Liver (tissue), 9 donors: ENCODE measurements around the gene PANX1. TPM values are rescaled to one million over a fixed set of nuclear protein-coding genes. Genes with fewer than 3 reads are reported as not detected.

Experiments used
- DNase-seq: peaks from one replicate; pipeline ENCODE4 v3.0.0-alpha.2; 2017; ENCODE audit warnings: low spot score
- H3K27ac ChIP-seq, 2 donors: one replicate each; pipeline ENCODE4 v1.7.0; 2013; ENCODE audit warnings: inconsistent platforms in 2 of 2, low read length in 2 of 2, control low read depth in 1 of 2, low read depth in 1 of 2, mild to moderate bottlenecking in 1 of 2
- H3K27me3 ChIP-seq, 4 donors: one replicate each; pipeline versions ENCODE4 v1.6.1 to v1.7.0; 2013; ENCODE audit warnings: low read length in 3 of 4, inconsistent platforms in 1 of 4, mild to moderate bottlenecking in 1 of 4, moderate library complexity in 1 of 4; ENCODE audit not compliant: control insufficient read depth in 4 of 4, insufficient read depth in 4 of 4
- H3K36me3 ChIP-seq, 4 donors: one replicate each; pipeline versions ENCODE4 v1.6.1 to v1.7.0; 2013; ENCODE audit warnings: low read length in 3 of 4, mild to moderate bottlenecking in 3 of 4, low read depth in 1 of 4, moderate library complexity in 1 of 4; ENCODE audit not compliant: control insufficient read depth in 4 of 4, insufficient read depth in 3 of 4
- H3K4me1 ChIP-seq, 4 donors: one replicate each; pipeline versions ENCODE4 v1.6.1 to v1.7.0; 2013; ENCODE audit warnings: low read length in 3 of 4, mild to moderate bottlenecking in 3 of 4, moderate library complexity in 1 of 4; ENCODE audit not compliant: control insufficient read depth in 4 of 4, insufficient read depth in 4 of 4
- H3K4me3 ChIP-seq, 3 donors: one replicate each; pipeline versions ENCODE4 v1.6.1 to v1.7.0; 2013; ENCODE audit warnings: low read length in 3 of 3, control low read depth in 1 of 3, low read depth in 1 of 3, mild to moderate bottlenecking in 1 of 3
- H3K9ac ChIP-seq, 2 donors: one replicate each; pipeline ENCODE4 v1.7.0; 2013; ENCODE audit warnings: low read length in 2 of 2, mild to moderate bottlenecking in 2 of 2, moderate library complexity in 2 of 2, control low read depth in 1 of 2, low read depth in 1 of 2
- H3K9me3 ChIP-seq, 4 donors: one replicate each; pipeline versions ENCODE4 v1.6.1 to v1.7.0; 2013; ENCODE audit warnings: low read length in 3 of 4; ENCODE audit not compliant: control insufficient read depth in 4 of 4
- ATF3 ChIP-seq: IDR thresholded peaks from 2 replicates; pipeline ENCODE4 v1.6.1; 2016; ENCODE audit warnings: antibody characterized with exemption
- CTCF ChIP-seq: fragments of 150-350 bp; IDR thresholded peaks from 2 replicates; pipeline ENCODE4 v1.5.1; 2017; ENCODE audit warnings: improper control_type of control experiment, low read depth, low read length; ENCODE audit not compliant: missing input control
- EGR1 ChIP-seq, 2 donors: IDR thresholded peaks; 2 replicates each; pipeline ENCODE4 v1.6.1; 2016 to 2018; ENCODE audit warnings: antibody characterized with exemption in 2 of 2, low read depth in 2 of 2
- FOXA1 ChIP-seq: IDR thresholded peaks from 2 replicates; pipeline ENCODE4 v1.6.1; 2016; ENCODE audit warnings: antibody characterized with exemption
- FOXA2 ChIP-seq: IDR thresholded peaks from 2 replicates; pipeline ENCODE4 v1.6.1; 2016; ENCODE audit warnings: antibody characterized with exemption
- GABPA ChIP-seq, 2 donors: IDR thresholded peaks in 1 of 2; conservative IDR thresholded peaks in 1 of 2; 2 replicates each; pipeline ENCODE4 v1.6.1; 2016; ENCODE audit warnings: antibody characterized with exemption in 2 of 2, mild to moderate bottlenecking in 1 of 2, moderate library complexity in 1 of 2
- HNF4A ChIP-seq, 2 donors: conservative IDR thresholded peaks; 2 replicates each; pipeline ENCODE4 v1.6.1; 2016; ENCODE audit warnings: antibody characterized with exemption in 2 of 2, mild to moderate bottlenecking in 2 of 2
- HNF4G ChIP-seq: IDR thresholded peaks from 2 replicates; pipeline ENCODE4 v1.6.1; 2016; ENCODE audit warnings: antibody characterized with exemption
- JUND ChIP-seq, 2 donors: IDR thresholded peaks; 2 replicates each; pipeline ENCODE4 v1.6.1; 2016; ENCODE audit warnings: antibody characterized with exemption in 2 of 2
- MAX ChIP-seq: IDR thresholded peaks from 2 replicates; pipeline ENCODE4 v1.6.1; 2016; ENCODE audit warnings: antibody characterized with exemption
- NR2F2 ChIP-seq: IDR thresholded peaks from 2 replicates; pipeline ENCODE4 v1.6.1; 2016; ENCODE audit warnings: antibody characterized with exemption
- RAD21 ChIP-seq, 2 donors: IDR thresholded peaks; 2 replicates each; pipeline ENCODE4 v1.6.1; 2016; ENCODE audit warnings: antibody characterized with exemption in 2 of 2, mild to moderate bottlenecking in 2 of 2
- REST ChIP-seq: IDR thresholded peaks from 2 replicates; pipeline ENCODE4 v1.6.1; 2016; ENCODE audit warnings: antibody characterized with exemption, mild to moderate bottlenecking
- RXRA ChIP-seq, 2 donors: IDR thresholded peaks; 2 replicates each; pipeline ENCODE4 v1.6.1; 2017 to 2018; ENCODE audit warnings: antibody characterized with exemption in 2 of 2, mild to moderate bottlenecking in 1 of 2
- SP1 ChIP-seq: IDR thresholded peaks from 2 replicates; pipeline ENCODE4 v1.6.1; 2018; ENCODE audit warnings: antibody characterized with exemption, mild to moderate bottlenecking
- TAF1 ChIP-seq: conservative IDR thresholded peaks from 2 replicates; pipeline ENCODE4 v1.6.1; 2016; ENCODE audit warnings: antibody characterized with exemption, mild to moderate bottlenecking
- YY1 ChIP-seq: IDR thresholded peaks from 2 replicates; pipeline ENCODE4 v1.6.1; 2016; ENCODE audit warnings: antibody characterized with exemption, mild to moderate bottlenecking
- ZBTB33 ChIP-seq: IDR thresholded peaks from 2 replicates; pipeline ENCODE4 v1.6.1; 2016; ENCODE audit warnings: antibody characterized with exemption
- WGBS: extraction: QIAGEN DNeasy Blood & Tissue Kit; methylation state at CpG from one replicate; pipeline ENCODE4 v1.1.7; 2013; 5-methylcytosine and 5-hydroxymethylcytosine counted together
- polyA plus RNA-seq, 2 donors: library from polyadenylated mRNA; stranded (reverse) in 1 of 2; unstranded in 1 of 2; fragments of 200-250 nt in 1 of 2; fragments of >200 nt in 1 of 2; fragmentation: Nextera tagmentation in 1 of 2; extraction: Ambion mirVana in 1 of 2; gene quantifications; one replicate each; pipeline versions ENCODE4 v1.2.1 to v1.2.3, GENCODE V29; 2013 to 2015
- total RNA-seq, 2 donors: library from RNA; depleted of rRNA; stranded (reverse); fragments of >200 nt; gene quantifications; one replicate each; pipeline ENCODE4 v1.2.3, GENCODE V29; 2014
- donor health status: healthy.
- donor health status: healthy.
- donor health status: healthy.
- donor health status: healthy.
- donor health status: healthy.

PANX1 gene
- total and polyA plus RNA-seq, 4 donors, result 6.4 to 14.1 (median 8.4) TPM

- no peaks in the 10 kb centered on the region for H3K27me3 ChIP-seq
- H3K27ac ChIP-seq, result no peak overlapping the region
- 97% methylated on average over 2 of the region's 2 CpGs for WGBS
- no peak for DNase-seq
- H3K36me3 ChIP-seq, result no peaks in the 10 kb centered on the region
- peaks cover 0 to 3% (median 2%) of the 10 kb centered on the region in 4 donors for H3K9me3 ChIP-seq
- no peak overlapping the region for H3K9ac ChIP-seq
- TF ChIP-seq FOXA1 (no peak), HNF4A (conservative IDR thresholded peaks at IDR 0.05) (no peak), CTCF (no peak), TAF1 (no peak), ZBTB33 (no peak), GABPA (IDR thresholded peaks at IDR 0.05 in 1 of 2, conservative IDR thresholded peaks at IDR 0.05 in 1 of 2) (no peak), EGR1 (IDR thresholded peaks at IDR 0.05; ENCODE audit: low read depth in 2 of 2) (no peak), HNF4G (no peak), JUND (IDR thresholded peaks at IDR 0.05) (no peak), YY1 (no peak), RAD21 (IDR thresholded peaks at IDR 0.05) (no peak), ATF3 (no peak), SP1 (no peak), FOXA2 (no peak), MAX (no peak)
- no peak overlapping the region for H3K4me3 ChIP-seq
- H3K4me1 ChIP-seq, result no peaks in the 10 kb centered on the region
Observed at GRCh38 chr11:94218372-94218771, 89.7 kb downstream of the PANX1 start.

- H3K27me3 ChIP-seq, result no peaks in the 10 kb centered on the region
- H3K4me3 ChIP-seq, result no peak overlapping the region
- TF ChIP-seq FOXA1, result no peak
- no peak for TF ChIP-seq NR2F2
- no peak for TF ChIP-seq JUND (IDR thresholded peaks at IDR 0.05)
- no peak for TF ChIP-seq CTCF
- no peak for TF ChIP-seq GABPA (IDR thresholded peaks at IDR 0.05 in 1 of 2, conservative IDR thresholded peaks at IDR 0.05 in 1 of 2)
- no peak for TF ChIP-seq RXRA (IDR thresholded peaks at IDR 0.05)
- TF ChIP-seq REST, result no peak
- no peak for TF ChIP-seq SP1
- TF ChIP-seq HNF4G, result no peak
- no peak for TF ChIP-seq EGR1 (IDR thresholded peaks at IDR 0.05; ENCODE audit: low read depth in 2 of 2)
- TF ChIP-seq ATF3, result no peak
- no peak for TF ChIP-seq ZBTB33
- no peak for TF ChIP-seq FOXA2
- H3K9ac ChIP-seq, result no peak overlapping the region
- H3K27ac ChIP-seq, result no peak overlapping the region
- no peaks in the 10 kb centered on the region for H3K4me1 ChIP-seq
- peaks cover 0 to 3% (median 2%) of the 10 kb centered on the region in 4 donors for H3K9me3 ChIP-seq
- 87% methylated on average over 5 of the region's 5 CpGs for WGBS
- H3K36me3 ChIP-seq, result no peaks in the 10 kb centered on the region
- DNase-seq, result no peak
Observed at GRCh38 chr11:94219771-94220170, 91.1 kb downstream of the PANX1 start.
